DOHH2 (cell line): ENCODE measurements around the gene CCNL1.

Experiments
- CTCF ChIP-seq: fragments of 200-600 bp; sonication (generic); IDR thresholded peaks from one replicate; pipeline ENCODE4 v1.5.1; 2014; ENCODE audit warnings: antibody characterized with exemption, mild to moderate bottlenecking, low read depth, low read length; ENCODE audit not compliant: poor library complexity, severe bottlenecking
- EZH2phosphoT487 ChIP-seq: fragments of 200-600 bp; sonication (generic); IDR thresholded peaks from 2 replicates; pipeline ENCODE4 v1.6.1; 2017; ENCODE audit warnings: borderline replicate concordance, mild to moderate bottlenecking, antibody characterized with exemption, low read length, moderate library complexity, mixed read lengths

DNA sequence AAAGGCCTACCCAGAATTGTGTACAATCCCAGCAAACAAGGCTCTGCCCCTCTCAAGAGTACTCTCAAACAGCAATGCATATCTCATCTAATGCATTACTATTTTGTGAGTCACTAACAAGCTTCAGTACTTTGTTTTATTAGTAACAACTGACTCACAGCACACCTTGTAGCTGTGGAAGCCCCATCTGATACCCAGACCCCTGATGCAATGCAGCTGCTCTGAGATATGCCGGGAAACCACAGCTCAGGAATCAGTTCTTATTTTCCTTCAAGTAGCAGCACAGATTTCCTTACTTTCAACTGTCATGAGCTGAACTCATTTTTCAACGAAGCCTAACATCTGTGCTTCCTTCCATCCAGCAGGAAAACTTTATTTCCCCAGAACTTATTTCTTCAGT is 37.8 kb downstream of the CCNL1 start:
- TF ChIP-seq CTCF (no peak), EZH2phosphoT487 (no peak)
